ENCODE data around the gene IYD.
A peak's percentile ranks its signal among the peaks of the same experiment; 100 is the strongest.

Gene IYD, protein sequence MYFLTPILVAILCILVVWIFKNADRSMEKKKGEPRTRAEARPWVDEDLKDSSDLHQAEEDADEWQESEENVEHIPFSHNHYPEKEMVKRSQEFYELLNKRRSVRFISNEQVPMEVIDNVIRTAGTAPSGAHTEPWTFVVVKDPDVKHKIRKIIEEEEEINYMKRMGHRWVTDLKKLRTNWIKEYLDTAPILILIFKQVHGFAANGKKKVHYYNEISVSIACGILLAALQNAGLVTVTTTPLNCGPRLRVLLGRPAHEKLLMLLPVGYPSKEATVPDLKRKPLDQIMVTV

GRCh38 chr6:150368762-150369161, at the start of gene IYD:
Gene IYD, plus strand, starts transcription at chr6:150369012. Its CDS starts 20 bp downstream, at chr6:150369032.
- H3K27ac ChIP-seq (ENCODE audit: low read depth, low read length) = peak within 1 kb of the TSS; percentile 26
- H3K27me3 ChIP-seq (ENCODE audit: control insufficient read depth in 1 of 2, insufficient read depth in 2 of 2, low read length in 2 of 2) = no peaks in the 10 kb centered on the region
- peaks cover 0 to 2% of the 10 kb centered on the region in 2 donors for H3K9me3 ChIP-seq (ENCODE audit: control insufficient read depth in 1 of 2, low read length in 2 of 2)
- H3K9ac ChIP-seq (ENCODE audit: low read depth in 1 of 2, low read length in 2 of 2) = peak within 1 kb of the TSS in 1 of 2 donors; percentile 41
- no peaks in the 10 kb centered on the region for H3K36me3 ChIP-seq (ENCODE audit: control insufficient read depth in 1 of 2, insufficient read depth in 2 of 2, low read length in 2 of 2)
- peak within 1 kb of the TSS; percentile 45 to 49 for H3K4me3 ChIP-seq (ENCODE audit: low read depth in 1 of 2, low read length in 2 of 2)
- H3K4me1 ChIP-seq (ENCODE audit: control insufficient read depth in 1 of 2, insufficient read depth in 2 of 2, low read length in 2 of 2) = peaks cover 4 to 18% of the 10 kb centered on the region in 2 donors

GRCh38 chr6:150319924-150320323, 48.9 kb upstream of the IYD start:
- no peaks in the 10 kb centered on the region for H3K27me3 ChIP-seq (ENCODE audit: control insufficient read depth in 1 of 2, insufficient read depth in 2 of 2, low read length in 2 of 2)
- no peaks in the 10 kb centered on the region for H3K4me1 ChIP-seq (ENCODE audit: control insufficient read depth in 1 of 2, insufficient read depth in 2 of 2, low read length in 2 of 2)
- no peak overlapping the region for H3K9ac ChIP-seq (ENCODE audit: low read depth in 1 of 2, low read length in 2 of 2)
- no peaks in the 10 kb centered on the region for H3K36me3 ChIP-seq (ENCODE audit: control insufficient read depth in 1 of 2, insufficient read depth in 2 of 2, low read length in 2 of 2)
- H3K27ac ChIP-seq (ENCODE audit: low read depth, low read length) = no peak overlapping the region
- H3K4me3 ChIP-seq (ENCODE audit: low read depth in 1 of 2, low read length in 2 of 2) = no peak overlapping the region
- H3K9me3 ChIP-seq (ENCODE audit: control insufficient read depth in 1 of 2, low read length in 2 of 2) = no peaks in the 10 kb centered on the region

GRCh38 chr6:150320442-150320841, 48.4 kb upstream of the IYD start:
- H3K27ac ChIP-seq (ENCODE audit: low read depth, low read length) = no peak overlapping the region
- H3K4me1 ChIP-seq (ENCODE audit: control insufficient read depth in 1 of 2, insufficient read depth in 2 of 2, low read length in 2 of 2) = no peaks in the 10 kb centered on the region
- H3K4me3 ChIP-seq (ENCODE audit: low read depth in 1 of 2, low read length in 2 of 2) = no peak overlapping the region
- H3K9me3 ChIP-seq (ENCODE audit: control insufficient read depth in 1 of 2, low read length in 2 of 2) = no peaks in the 10 kb centered on the region
- H3K36me3 ChIP-seq (ENCODE audit: control insufficient read depth in 1 of 2, insufficient read depth in 2 of 2, low read length in 2 of 2) = no peaks in the 10 kb centered on the region
- no peak overlapping the region for H3K9ac ChIP-seq (ENCODE audit: low read depth in 1 of 2, low read length in 2 of 2)
- H3K27me3 ChIP-seq (ENCODE audit: control insufficient read depth in 1 of 2, insufficient read depth in 2 of 2, low read length in 2 of 2) = no peaks in the 10 kb centered on the region

DNA sequence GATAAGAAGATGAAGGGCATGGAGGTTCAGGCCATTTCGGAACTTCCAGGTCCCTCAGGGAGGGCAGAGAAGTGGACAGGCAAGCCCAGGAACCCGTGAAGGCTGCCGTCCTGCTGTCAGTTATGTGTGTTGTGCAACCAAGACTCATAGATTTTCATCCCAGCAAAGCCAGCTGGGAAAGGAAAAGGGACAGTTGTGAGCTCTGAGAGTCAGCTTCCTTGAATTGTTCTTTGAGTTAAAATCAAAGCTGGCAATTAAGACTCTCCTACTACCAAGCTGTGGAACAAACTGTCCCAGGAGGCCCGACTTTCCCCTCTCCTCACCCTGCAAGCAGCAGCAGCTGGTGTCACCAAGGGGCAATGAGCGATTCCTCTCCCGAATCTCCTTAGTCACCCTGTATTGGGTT, 46.3 kb upstream of the IYD start:
- Histone ChIP-seq H3K9ac (ENCODE audit: low read depth in 1 of 2, low read length in 2 of 2) (no peak overlapping the region), H3K9me3 (ENCODE audit: control insufficient read depth in 1 of 2, low read length in 2 of 2) (no peaks in the 10 kb centered on the region), H3K4me3 (ENCODE audit: low read depth in 1 of 2, low read length in 2 of 2) (no peak overlapping the region), H3K4me1 (ENCODE audit: control insufficient read depth in 1 of 2, insufficient read depth in 2 of 2, low read length in 2 of 2) (no peaks in the 10 kb centered on the region), H3K27me3 (ENCODE audit: control insufficient read depth in 1 of 2, insufficient read depth in 2 of 2, low read length in 2 of 2) (no peaks in the 10 kb centered on the region), H3K36me3 (ENCODE audit: control insufficient read depth in 1 of 2, insufficient read depth in 2 of 2, low read length in 2 of 2) (no peaks in the 10 kb centered on the region), H3K27ac (ENCODE audit: low read depth, low read length) (no peak overlapping the region)

- Histone ChIP-seq H3K36me3 (ENCODE audit: control insufficient read depth in 1 of 2, insufficient read depth in 2 of 2, low read length in 2 of 2) (no peaks in the 10 kb centered on the region), H3K27ac (ENCODE audit: low read depth, low read length) (no peak overlapping the region), H3K9me3 (ENCODE audit: control insufficient read depth in 1 of 2, low read length in 2 of 2) (no peaks in the 10 kb centered on the region), H3K27me3 (ENCODE audit: control insufficient read depth in 1 of 2, insufficient read depth in 2 of 2, low read length in 2 of 2) (no peaks in the 10 kb centered on the region), H3K4me3 (ENCODE audit: low read depth in 1 of 2, low read length in 2 of 2) (no peak overlapping the region), H3K9ac (ENCODE audit: low read depth in 1 of 2, low read length in 2 of 2) (no peak overlapping the region), H3K4me1 (ENCODE audit: control insufficient read depth in 1 of 2, insufficient read depth in 2 of 2, low read length in 2 of 2) (no peaks in the 10 kb centered on the region)
Measured at GRCh38 chr6:150323205-150323604, 45.6 kb upstream of the IYD start.

- no peaks in the 10 kb centered on the region for H3K4me1 ChIP-seq (ENCODE audit: control insufficient read depth in 1 of 2, insufficient read depth in 2 of 2, low read length in 2 of 2)
- no peak overlapping the region for H3K4me3 ChIP-seq (ENCODE audit: low read depth in 1 of 2, low read length in 2 of 2)
- H3K27ac ChIP-seq (ENCODE audit: low read depth, low read length) = no peak overlapping the region
- no peaks in the 10 kb centered on the region for H3K27me3 ChIP-seq (ENCODE audit: control insufficient read depth in 1 of 2, insufficient read depth in 2 of 2, low read length in 2 of 2)
- H3K9me3 ChIP-seq (ENCODE audit: control insufficient read depth in 1 of 2, low read length in 2 of 2) = no peaks in the 10 kb centered on the region
- H3K9ac ChIP-seq (ENCODE audit: low read depth in 1 of 2, low read length in 2 of 2) = no peak overlapping the region
- no peaks in the 10 kb centered on the region for H3K36me3 ChIP-seq (ENCODE audit: control insufficient read depth in 1 of 2, insufficient read depth in 2 of 2, low read length in 2 of 2)
Measured at GRCh38 chr6:150324044-150324443, 44.8 kb upstream of the IYD start.

DNA sequence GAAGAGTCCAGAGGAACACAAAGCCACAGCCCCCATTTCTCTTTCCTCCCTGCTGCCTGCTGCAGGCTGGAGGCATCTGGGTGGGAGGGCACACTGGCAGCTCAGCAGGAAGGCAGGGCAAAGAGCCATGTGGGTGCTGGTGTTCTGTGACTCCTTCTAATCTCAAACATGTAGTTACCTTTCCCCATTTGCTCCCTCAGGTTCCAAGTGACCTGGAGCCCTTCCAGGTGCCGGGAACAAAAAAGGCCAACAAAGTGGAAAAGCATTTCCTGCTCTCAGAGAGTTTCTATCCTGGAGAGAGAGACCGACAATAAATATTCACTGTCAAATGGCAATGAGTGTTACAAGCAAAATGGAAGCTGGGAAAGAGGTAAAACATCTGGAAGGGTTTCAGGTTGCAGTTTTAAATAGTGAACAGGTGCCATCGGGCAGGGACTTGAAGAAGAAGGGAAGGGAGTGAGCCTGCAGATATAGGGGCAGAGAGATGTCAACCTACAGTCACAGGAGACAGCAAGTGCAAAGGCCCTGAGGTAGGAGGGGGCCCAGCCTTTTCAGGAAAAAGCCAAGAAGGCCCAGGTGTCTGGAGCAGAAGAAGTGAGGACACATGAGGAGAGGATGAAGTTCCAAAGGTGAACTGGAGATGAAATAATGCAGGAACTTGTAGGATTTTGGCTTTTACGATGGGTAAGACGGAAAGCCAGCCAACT, 43.6 kb upstream of the IYD start:
- H3K27me3 ChIP-seq (ENCODE audit: control insufficient read depth in 1 of 2, insufficient read depth in 2 of 2, low read length in 2 of 2) = no peaks in the 10 kb centered on the region

GRCh38 chr6:150327117-150327774, 41.6 kb upstream of the IYD start:
- Histone ChIP-seq H3K27me3 (ENCODE audit: control insufficient read depth in 1 of 2, insufficient read depth in 2 of 2, low read length in 2 of 2) (no peaks in the 10 kb centered on the region), H3K9ac (ENCODE audit: low read depth in 1 of 2, low read length in 2 of 2) (no peak overlapping the region), H3K36me3 (ENCODE audit: control insufficient read depth in 1 of 2, insufficient read depth in 2 of 2, low read length in 2 of 2) (no peaks in the 10 kb centered on the region), H3K4me3 (ENCODE audit: low read depth in 1 of 2, low read length in 2 of 2) (no peak overlapping the region), H3K9me3 (ENCODE audit: control insufficient read depth in 1 of 2, low read length in 2 of 2) (no peaks in the 10 kb centered on the region), H3K4me1 (ENCODE audit: control insufficient read depth in 1 of 2, insufficient read depth in 2 of 2, low read length in 2 of 2) (no peaks in the 10 kb centered on the region), H3K27ac (ENCODE audit: low read depth, low read length) (no peak overlapping the region)

More for the DNA sequence above, 43.6 kb upstream of the IYD start:
- Histone ChIP-seq H3K4me1 (ENCODE audit: control insufficient read depth in 1 of 2, insufficient read depth in 2 of 2, low read length in 2 of 2) (no peaks in the 10 kb centered on the region), H3K27ac (ENCODE audit: low read depth, low read length) (no peak overlapping the region), H3K9me3 (ENCODE audit: control insufficient read depth in 1 of 2, low read length in 2 of 2) (no peaks in the 10 kb centered on the region), H3K36me3 (ENCODE audit: control insufficient read depth in 1 of 2, insufficient read depth in 2 of 2, low read length in 2 of 2) (no peaks in the 10 kb centered on the region), H3K9ac (ENCODE audit: low read depth in 1 of 2, low read length in 2 of 2) (no peak overlapping the region), H3K4me3 (ENCODE audit: low read depth in 1 of 2, low read length in 2 of 2) (no peak overlapping the region)

DNA sequence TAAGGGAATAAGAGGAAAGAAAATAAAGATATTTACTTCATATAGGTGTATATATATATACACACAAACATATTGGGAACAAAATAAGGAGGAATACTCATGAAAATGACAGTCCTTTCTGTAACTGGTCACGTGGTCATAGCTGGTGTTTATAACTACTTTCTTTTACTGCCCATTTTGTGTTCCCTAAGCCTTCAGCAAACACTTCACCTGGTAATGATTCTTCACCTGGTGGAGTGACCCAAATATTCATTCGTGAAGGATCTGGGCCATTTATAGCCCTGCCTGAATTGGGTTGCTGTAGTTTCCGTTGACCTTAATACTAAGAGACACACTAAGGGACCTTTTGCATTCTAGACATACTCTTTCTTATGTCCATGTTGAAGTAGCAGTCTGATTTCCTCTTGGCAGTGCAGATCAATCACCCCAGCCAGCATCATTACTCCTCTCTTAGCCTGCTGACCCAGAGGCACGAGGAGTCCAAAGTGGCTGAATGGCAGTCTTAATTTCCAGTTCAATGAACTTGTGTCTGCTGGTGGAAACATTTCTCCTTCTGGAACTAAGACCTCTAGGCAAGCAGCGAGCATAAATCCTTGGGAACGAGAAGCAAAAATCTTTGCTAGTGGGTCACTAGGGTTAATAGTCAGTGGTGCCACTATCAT, 39.9 kb upstream of the IYD start:
- H3K36me3 ChIP-seq (ENCODE audit: control insufficient read depth in 1 of 2, insufficient read depth in 2 of 2, low read length in 2 of 2) = no peaks in the 10 kb centered on the region
- H3K4me3 ChIP-seq (ENCODE audit: low read depth in 1 of 2, low read length in 2 of 2) = no peak overlapping the region
- H3K9ac ChIP-seq (ENCODE audit: low read depth in 1 of 2, low read length in 2 of 2) = no peak overlapping the region
- no peaks in the 10 kb centered on the region for H3K9me3 ChIP-seq (ENCODE audit: control insufficient read depth in 1 of 2, low read length in 2 of 2)
- no peak overlapping the region for H3K27ac ChIP-seq (ENCODE audit: low read depth, low read length)
- H3K27me3 ChIP-seq (ENCODE audit: control insufficient read depth in 1 of 2, insufficient read depth in 2 of 2, low read length in 2 of 2) = no peaks in the 10 kb centered on the region
- no peaks in the 10 kb centered on the region for H3K4me1 ChIP-seq (ENCODE audit: control insufficient read depth in 1 of 2, insufficient read depth in 2 of 2, low read length in 2 of 2)

GRCh38 chr6:150331344-150331743, 37.5 kb upstream of the IYD start:
- Histone ChIP-seq H3K4me3 (ENCODE audit: low read depth in 1 of 2, low read length in 2 of 2) (no peak overlapping the region), H3K36me3 (ENCODE audit: control insufficient read depth in 1 of 2, insufficient read depth in 2 of 2, low read length in 2 of 2) (no peaks in the 10 kb centered on the region), H3K27ac (ENCODE audit: low read depth, low read length) (no peak overlapping the region), H3K4me1 (ENCODE audit: control insufficient read depth in 1 of 2, insufficient read depth in 2 of 2, low read length in 2 of 2) (no peaks in the 10 kb centered on the region), H3K9me3 (ENCODE audit: control insufficient read depth in 1 of 2, low read length in 2 of 2) (no peaks in the 10 kb centered on the region), H3K9ac (ENCODE audit: low read depth in 1 of 2, low read length in 2 of 2) (no peak overlapping the region), H3K27me3 (ENCODE audit: control insufficient read depth in 1 of 2, insufficient read depth in 2 of 2, low read length in 2 of 2) (no peaks in the 10 kb centered on the region)

Data from duodenal mucosa (tissue), 2 donors.